ENCODE data around the gene UBTF.

UBTF gene

DNA sequence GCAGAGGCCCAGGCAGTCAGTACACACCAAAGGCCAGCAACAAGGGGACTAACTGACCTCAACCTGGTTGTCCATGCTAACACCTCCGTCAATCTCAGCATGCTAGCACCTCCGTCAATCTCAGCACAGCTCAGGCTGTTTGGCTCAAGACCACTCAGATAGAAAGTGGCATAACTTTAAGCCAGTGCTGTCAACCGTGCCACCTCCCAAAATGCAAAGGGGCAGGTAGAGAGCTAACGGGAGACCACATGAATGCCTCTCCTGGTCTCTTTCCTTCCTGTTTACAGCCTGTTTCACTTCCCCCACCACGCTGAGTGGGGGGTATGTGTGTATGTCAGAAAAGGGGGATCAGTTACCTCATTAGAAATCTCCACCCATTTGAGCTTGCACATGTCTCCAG is 3.3 kb downstream of the UBTF start:
- no peak for TF ChIP-seq ZFP30 (CRISPR knock-in tag; IDR thresholded peaks at IDR 0.05)
- TF ChIP-seq BACH2 (CRISPR knock-in tag; IDR thresholded peaks at IDR 0.05; ENCODE audit: borderline replicate concordance) = no peak
- TF ChIP-seq, protein P1, sequence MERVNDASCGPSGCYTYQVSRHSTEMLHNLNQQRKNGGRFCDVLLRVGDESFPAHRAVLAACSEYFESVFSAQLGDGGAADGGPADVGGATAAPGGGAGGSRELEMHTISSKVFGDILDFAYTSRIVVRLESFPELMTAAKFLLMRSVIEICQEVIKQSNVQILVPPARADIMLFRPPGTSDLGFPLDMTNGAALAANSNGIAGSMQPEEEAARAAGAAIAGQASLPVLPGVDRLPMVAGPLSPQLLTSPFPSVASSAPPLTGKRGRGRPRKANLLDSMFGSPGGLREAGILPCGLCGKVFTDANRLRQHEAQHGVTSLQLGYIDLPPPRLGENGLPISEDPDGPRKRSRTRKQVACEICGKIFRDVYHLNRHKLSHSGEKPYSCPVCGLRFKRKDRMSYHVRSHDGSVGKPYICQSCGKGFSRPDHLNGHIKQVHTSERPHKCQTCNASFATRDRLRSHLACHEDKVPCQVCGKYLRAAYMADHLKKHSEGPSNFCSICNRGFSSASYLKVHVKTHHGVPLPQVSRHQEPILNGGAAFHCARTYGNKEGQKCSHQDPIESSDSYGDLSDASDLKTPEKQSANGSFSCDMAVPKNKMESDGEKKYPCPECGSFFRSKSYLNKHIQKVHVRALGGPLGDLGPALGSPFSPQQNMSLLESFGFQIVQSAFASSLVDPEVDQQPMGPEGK (CRISPR knock-in tag; IDR thresholded peaks at IDR 0.05; ENCODE audit: borderline replicate concordance) = no peak
- TF ChIP-seq CSDC2 (CRISPR knock-in tag; IDR thresholded peaks at IDR 0.05) = no peak
- TF ChIP-seq ISL1 (CRISPR knock-in tag; IDR thresholded peaks at IDR 0.05) = no peak
- no peak for TF ChIP-seq TOX (CRISPR knock-in tag; IDR thresholded peaks at IDR 0.05; ENCODE audit: borderline replicate concordance)
- TF ChIP-seq, protein P2, sequence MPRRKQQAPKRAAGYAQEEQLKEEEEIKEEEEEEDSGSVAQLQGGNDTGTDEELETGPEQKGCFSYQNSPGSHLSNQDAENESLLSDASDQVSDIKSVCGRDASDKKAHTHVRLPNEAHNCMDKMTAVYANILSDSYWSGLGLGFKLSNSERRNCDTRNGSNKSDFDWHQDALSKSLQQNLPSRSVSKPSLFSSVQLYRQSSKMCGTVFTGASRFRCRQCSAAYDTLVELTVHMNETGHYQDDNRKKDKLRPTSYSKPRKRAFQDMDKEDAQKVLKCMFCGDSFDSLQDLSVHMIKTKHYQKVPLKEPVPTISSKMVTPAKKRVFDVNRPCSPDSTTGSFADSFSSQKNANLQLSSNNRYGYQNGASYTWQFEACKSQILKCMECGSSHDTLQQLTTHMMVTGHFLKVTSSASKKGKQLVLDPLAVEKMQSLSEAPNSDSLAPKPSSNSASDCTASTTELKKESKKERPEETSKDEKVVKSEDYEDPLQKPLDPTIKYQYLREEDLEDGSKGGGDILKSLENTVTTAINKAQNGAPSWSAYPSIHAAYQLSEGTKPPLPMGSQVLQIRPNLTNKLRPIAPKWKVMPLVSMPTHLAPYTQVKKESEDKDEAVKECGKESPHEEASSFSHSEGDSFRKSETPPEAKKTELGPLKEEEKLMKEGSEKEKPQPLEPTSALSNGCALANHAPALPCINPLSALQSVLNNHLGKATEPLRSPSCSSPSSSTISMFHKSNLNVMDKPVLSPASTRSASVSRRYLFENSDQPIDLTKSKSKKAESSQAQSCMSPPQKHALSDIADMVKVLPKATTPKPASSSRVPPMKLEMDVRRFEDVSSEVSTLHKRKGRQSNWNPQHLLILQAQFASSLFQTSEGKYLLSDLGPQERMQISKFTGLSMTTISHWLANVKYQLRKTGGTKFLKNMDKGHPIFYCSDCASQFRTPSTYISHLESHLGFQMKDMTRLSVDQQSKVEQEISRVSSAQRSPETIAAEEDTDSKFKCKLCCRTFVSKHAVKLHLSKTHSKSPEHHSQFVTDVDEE (CRISPR knock-in tag; IDR thresholded peaks at IDR 0.05) = no peak
- no peak for TF ChIP-seq ZFP3 (CRISPR knock-in tag; IDR thresholded peaks at IDR 0.05)
- TF ChIP-seq ARNTL (CRISPR knock-in tag; IDR thresholded peaks at IDR 0.05; ENCODE audit: borderline replicate concordance, low read depth) = no peak
- TF ChIP-seq GLIS3 (CRISPR knock-in tag; IDR thresholded peaks at IDR 0.05) = no peak
- no peak for TF ChIP-seq TCF4 (CRISPR knock-in tag; IDR thresholded peaks at IDR 0.05; ENCODE audit: borderline replicate concordance)
- ATAC-seq = no peak

DNA sequence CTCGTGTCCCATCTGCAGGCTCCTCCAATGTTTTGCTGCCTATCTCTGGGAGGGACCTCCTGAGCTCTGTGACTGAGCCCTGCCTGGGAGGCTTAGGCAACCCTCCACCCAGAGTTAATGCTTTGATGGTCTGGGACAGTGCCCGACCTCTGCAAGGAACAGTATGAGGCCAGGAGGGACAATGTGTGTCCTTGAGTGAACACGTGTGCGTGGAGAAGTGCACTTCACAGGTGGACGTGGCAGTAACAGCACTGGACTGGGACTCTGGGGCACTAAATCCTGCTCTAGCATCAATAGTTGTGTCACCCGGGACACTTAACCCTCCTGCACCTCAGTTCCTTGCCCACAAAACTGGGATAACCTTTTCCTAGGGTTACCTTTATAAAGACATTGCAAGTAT is 4.6 kb downstream of the UBTF start:
- ATAC-seq = no peak
- TF ChIP-seq CSDC2 (CRISPR knock-in tag; IDR thresholded peaks at IDR 0.05) (no peak), PPARA (CRISPR knock-in tag; IDR thresholded peaks at IDR 0.05; ENCODE audit: borderline replicate concordance) (no peak), ZFP3 (CRISPR knock-in tag; IDR thresholded peaks at IDR 0.05) (no peak), RARB (CRISPR knock-in tag; IDR thresholded peaks at IDR 0.05) (no peak), ZFP30 (CRISPR knock-in tag; IDR thresholded peaks at IDR 0.05) (no peak), ESRRG (CRISPR knock-in tag; IDR thresholded peaks at IDR 0.05) (no peak), ZC3H10 (CRISPR knock-in tag; IDR thresholded peaks at IDR 0.05) (no peak), ARNTL (CRISPR knock-in tag; IDR thresholded peaks at IDR 0.05; ENCODE audit: borderline replicate concordance, low read depth) (no peak), ZNF565 (CRISPR knock-in tag; conservative IDR thresholded peaks at IDR 0.05; ENCODE audit: low read depth) (no peak), BACH2 (CRISPR knock-in tag; IDR thresholded peaks at IDR 0.05; ENCODE audit: borderline replicate concordance) (no peak), SNAI2 (CRISPR knock-in tag; IDR thresholded peaks at IDR 0.05) (no peak)
- TF ChIP-seq, protein P3, sequence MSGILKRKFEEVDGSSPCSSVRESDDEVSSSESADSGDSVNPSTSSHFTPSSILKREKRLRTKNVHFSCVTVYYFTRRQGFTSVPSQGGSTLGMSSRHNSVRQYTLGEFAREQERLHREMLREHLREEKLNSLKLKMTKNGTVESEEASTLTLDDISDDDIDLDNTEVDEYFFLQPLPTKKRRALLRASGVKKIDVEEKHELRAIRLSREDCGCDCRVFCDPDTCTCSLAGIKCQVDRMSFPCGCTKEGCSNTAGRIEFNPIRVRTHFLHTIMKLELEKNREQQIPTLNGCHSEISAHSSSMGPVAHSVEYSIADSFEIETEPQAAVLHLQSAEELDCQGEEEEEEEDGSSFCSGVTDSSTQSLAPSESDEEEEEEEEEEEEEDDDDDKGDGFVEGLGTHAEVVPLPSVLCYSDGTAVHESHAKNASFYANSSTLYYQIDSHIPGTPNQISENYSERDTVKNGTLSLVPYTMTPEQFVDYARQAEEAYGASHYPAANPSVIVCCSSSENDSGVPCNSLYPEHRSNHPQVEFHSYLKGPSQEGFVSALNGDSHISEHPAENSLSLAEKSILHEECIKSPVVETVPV (CRISPR knock-in tag; IDR thresholded peaks at IDR 0.05) = no peak
- TF ChIP-seq, protein P4, sequence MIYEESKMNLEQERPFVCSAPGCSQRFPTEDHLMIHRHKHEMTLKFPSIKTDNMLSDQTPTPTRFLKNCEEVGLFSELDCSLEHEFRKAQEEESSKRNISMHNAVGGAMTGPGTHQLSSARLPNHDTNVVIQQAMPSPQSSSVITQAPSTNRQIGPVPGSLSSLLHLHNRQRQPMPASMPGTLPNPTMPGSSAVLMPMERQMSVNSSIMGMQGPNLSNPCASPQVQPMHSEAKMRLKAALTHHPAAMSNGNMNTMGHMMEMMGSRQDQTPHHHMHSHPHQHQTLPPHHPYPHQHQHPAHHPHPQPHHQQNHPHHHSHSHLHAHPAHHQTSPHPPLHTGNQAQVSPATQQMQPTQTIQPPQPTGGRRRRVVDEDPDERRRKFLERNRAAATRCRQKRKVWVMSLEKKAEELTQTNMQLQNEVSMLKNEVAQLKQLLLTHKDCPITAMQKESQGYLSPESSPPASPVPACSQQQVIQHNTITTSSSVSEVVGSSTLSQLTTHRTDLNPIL (CRISPR knock-in tag; IDR thresholded peaks at IDR 0.05; ENCODE audit: low read depth) = no peak
- TF ChIP-seq, protein P1 (CRISPR knock-in tag; IDR thresholded peaks at IDR 0.05; ENCODE audit: borderline replicate concordance) = no peak
- TF ChIP-seq, protein P2 (CRISPR knock-in tag; IDR thresholded peaks at IDR 0.05) = no peak

All from SK-N-SH treated with all-trans-retinoic acid at 6 μM for 48 hours (cell line).